Neural cell (in vitro differentiated cells): ENCODE data around the gene L1CAM. TPM values are rescaled to one million over a fixed set of nuclear protein-coding genes. Genes with fewer than 3 reads are reported as not detected.
A peak's percentile ranks its signal among the peaks of the same experiment; 100 is the strongest.

Source experiments
- H2AFZ ChIP-seq: fragments of 200-600, 300-800 bp; sonication (generic), shearing (Covaris generic); 2 replicates; pipeline ENCODE4 v1.6.0; 2014; ENCODE audit warnings: low read depth, mild to moderate bottlenecking, antibody characterized with exemption, low read length, moderate library complexity
- H3F3A ChIP-seq: fragments of 200-600 bp; shearing (Covaris generic); 2 replicates; pipeline ENCODE4 v1.6.1; 2016; ENCODE audit warnings: mild to moderate bottlenecking, moderate library complexity, mixed read lengths, antibody characterized with exemption, low read length; ENCODE audit not compliant: insufficient read depth, poor library complexity, severe bottlenecking
- H3K27ac ChIP-seq: fragments of 200-600, 300-800 bp; sonication (generic), shearing (Covaris generic); 2 replicates; pipeline ENCODE4 v1.5.1; 2014; ENCODE audit warnings: mild to moderate bottlenecking, low read length, moderate library complexity
- H3K27me3 ChIP-seq: fragments of 300-800, 200-600 bp; sonication (generic), shearing (Covaris generic); 2 replicates; pipeline ENCODE4 v1.6.0; 2014; ENCODE audit warnings: mild to moderate bottlenecking, low read depth, low read length, moderate library complexity; ENCODE audit not compliant: insufficient read depth
- H3K36me3 ChIP-seq: fragments of 300-800, 200-600 bp; sonication (generic), shearing (Covaris generic); 2 replicates; pipeline ENCODE4 v1.5.1; 2014; ENCODE audit warnings: mild to moderate bottlenecking, antibody characterized with exemption, low read length, moderate library complexity; ENCODE audit not compliant: insufficient read depth
- H3K4me2 ChIP-seq: fragments of 300-800, 200-600 bp; sonication (generic), shearing (Covaris generic); 2 replicates; pipeline ENCODE4 v1.6.0; 2014; ENCODE audit warnings: mild to moderate bottlenecking, low read length
- H3K4me3 ChIP-seq: fragments of 300-800, 200-600 bp; sonication (generic), shearing (Covaris generic); 2 replicates; pipeline ENCODE4 v1.5.1; 2014; ENCODE audit warnings: mild to moderate bottlenecking, low read length, moderate library complexity
- H3K79me2 ChIP-seq: fragments of 200-600 bp; shearing (Covaris generic); replicated peaks from 2 replicates; pipeline ENCODE4 v1.6.0; 2014; ENCODE audit warnings: mild to moderate bottlenecking, low read length, moderate library complexity; ENCODE audit not compliant: insufficient read depth
- H3K9ac ChIP-seq: fragments of 300-800, 200-600 bp; sonication (generic), shearing (Covaris generic); 2 replicates; pipeline ENCODE4 v1.6.1; 2016; ENCODE audit warnings: mild to moderate bottlenecking, low read length, mixed read lengths
- H3K9me2 ChIP-seq: fragments of 200-600 bp; shearing (Covaris generic); 2 replicates; pipeline ENCODE4 v1.6.1; 2016; ENCODE audit warnings: mild to moderate bottlenecking, low read length, mixed read lengths; ENCODE audit not compliant: insufficient read depth
- H3K9me3 ChIP-seq: fragments of 200-600, 300-800 bp; sonication (generic), shearing (Covaris generic); 2 replicates; pipeline ENCODE4 v1.6.1; 2016; ENCODE audit warnings: mild to moderate bottlenecking, mixed run types, low read length, moderate library complexity, mixed read lengths
- H4K20me1 ChIP-seq: fragments of 200-600 bp; shearing (Covaris generic); 2 replicates; pipeline ENCODE4 v1.6.1; 2016; ENCODE audit warnings: mild to moderate bottlenecking, mixed run types; ENCODE audit not compliant: insufficient read depth
- EP300 ChIP-seq: fragments of 450-650 bp; conservative IDR thresholded peaks from 2 replicates; pipeline ENCODE4 v1.6.1; 2014; ENCODE audit warnings: antibody characterized with exemption, mild to moderate bottlenecking, moderate library complexity; ENCODE audit not compliant: poor library complexity, severe bottlenecking
- EZH2 ChIP-seq: fragments of 200-600, 300-800 bp; shearing (Covaris generic), sonication (generic); IDR thresholded peaks from 2 replicates; pipeline ENCODE4 v1.6.1; 2014; ENCODE audit warnings: antibody characterized with exemption, low read length, borderline replicate concordance, mild to moderate bottlenecking; ENCODE audit not compliant: insufficient read depth, poor library complexity, severe bottlenecking
- MXI1 ChIP-seq: fragments of 450-650 bp; conservative IDR thresholded peaks from 2 replicates; pipeline ENCODE4 v1.6.1; 2014; ENCODE audit warnings: antibody characterized with exemption, mild to moderate bottlenecking; ENCODE audit not compliant: poor library complexity, severe bottlenecking
- POLR2AphosphoS5 ChIP-seq: IDR thresholded peaks from 2 replicates; pipeline ENCODE4 v1.6.1; 2012
- RAD21 ChIP-seq: fragments of 450-650 bp; conservative IDR thresholded peaks from 2 replicates; pipeline ENCODE4 v1.6.1; 2014; ENCODE audit warnings: antibody characterized with exemption, mild to moderate bottlenecking, moderate library complexity
- REST ChIP-seq: IDR thresholded peaks from 2 replicates; pipeline ENCODE4 v1.6.1; 2012; ENCODE audit warnings: borderline replicate concordance
- SMC3 ChIP-seq: fragments of 450-650 bp; conservative IDR thresholded peaks from 2 replicates; pipeline ENCODE4 v1.6.1; 2014; ENCODE audit warnings: antibody characterized with exemption, mild to moderate bottlenecking, moderate library complexity; ENCODE audit not compliant: poor library complexity
- TAF1 ChIP-seq: IDR thresholded peaks from 2 replicates; pipeline ENCODE4 v1.6.1; 2012; ENCODE audit warnings: low read depth
- polyA plus RNA-seq: library from polyadenylated mRNA; depleted of rRNA; stranded (reverse); fragments of >200 nt; gene quantifications from 2 replicates; pipeline ENCODE4 v1.2.3, GENCODE V29; 2014
- TF ChIP-seq, protein P1 (sequence below): fragments of 450-650 bp; IDR thresholded peaks from 2 replicates; pipeline ENCODE4 v1.5.1; 2014; ENCODE audit warnings: antibody characterized with exemption, mild to moderate bottlenecking, moderate library complexity; ENCODE audit not compliant: poor library complexity, severe bottlenecking

Gene L1CAM
- polyA plus RNA-seq, 1 donor from 2014 or later: 88.0 TPM

DNA sequence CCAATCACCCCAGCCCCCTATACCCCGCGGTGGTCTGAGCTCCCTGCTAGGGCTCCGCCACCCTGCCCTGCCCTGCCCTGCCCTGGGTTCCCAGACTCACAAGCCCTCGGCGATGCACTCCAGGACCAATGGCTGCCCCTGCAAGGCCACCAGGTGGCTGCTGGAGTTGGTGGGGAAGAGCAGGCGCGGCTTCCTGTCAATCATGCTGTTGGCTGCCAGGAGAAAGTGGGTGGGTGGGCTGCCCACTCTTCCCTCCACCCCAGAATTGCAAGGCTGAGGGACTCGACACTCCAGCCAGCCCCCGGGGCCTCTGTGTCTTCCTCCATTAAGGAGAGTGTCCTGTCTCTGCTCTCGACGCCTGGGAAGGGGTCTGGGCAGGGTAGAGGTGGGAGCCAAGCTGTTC lies 15.7 kb downstream of the L1CAM start:
- Histone ChIP-seq H3K4me3 (peak overlapping the region; percentile 39), H2AFZ (no peak overlapping the region), H3K27ac (peak overlapping the region; percentile 91), H3K79me2 (peaks cover 22% of the 10 kb centered on the region), H3F3A (no peaks in the 10 kb centered on the region), H3K4me2 (no peak overlapping the region), H3K9me3 (no peaks in the 10 kb centered on the region), H3K36me3 (no peaks in the 10 kb centered on the region), H3K27me3 (no peaks in the 10 kb centered on the region), H4K20me1 (no peaks in the 10 kb centered on the region), H3K9ac (peak overlapping the region; percentile 44), H3K9me2 (no peaks in the 10 kb centered on the region)
- TF ChIP-seq SMC3 (no peak), POLR2AphosphoS5 (peak; percentile 4)

DNA sequence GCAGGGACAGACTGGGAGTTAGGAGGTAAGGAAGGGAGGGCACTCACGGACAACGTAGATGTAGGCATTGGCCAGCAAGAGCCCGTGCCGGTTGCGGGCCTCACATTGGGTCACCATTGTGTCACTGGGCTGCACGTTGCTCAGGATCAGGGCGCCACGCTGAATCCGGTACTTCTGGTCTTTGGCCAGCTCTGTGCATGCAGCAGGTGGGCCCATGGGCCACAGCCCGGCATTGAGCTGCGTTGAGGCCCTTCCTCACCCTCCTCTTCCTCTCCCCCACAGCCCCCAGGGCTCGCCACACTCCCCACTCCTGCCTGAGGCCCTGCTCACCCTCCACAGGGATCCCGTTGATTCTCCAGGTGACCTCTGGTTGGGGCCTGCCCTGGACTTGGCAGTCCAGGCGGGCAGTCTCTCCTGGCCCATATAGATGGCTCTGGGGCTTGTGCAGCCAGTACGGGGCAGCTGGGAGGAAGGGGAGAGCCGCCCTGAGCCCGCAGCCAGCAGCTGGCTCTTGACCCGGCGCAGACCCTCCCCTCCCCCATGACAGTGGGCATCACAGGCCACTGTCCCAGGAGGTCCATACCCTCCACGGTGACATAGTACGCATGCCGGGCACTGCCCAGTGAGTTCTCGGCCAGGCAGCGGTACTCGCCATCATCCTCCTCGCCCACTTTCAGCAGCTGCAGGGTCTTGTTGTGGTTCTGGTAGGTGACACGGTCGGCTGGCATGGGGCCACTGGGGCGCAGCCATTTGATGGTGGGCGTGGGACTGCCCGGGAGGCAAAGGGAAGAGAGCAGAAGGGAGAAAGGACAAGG lies 16.3 kb downstream of the L1CAM start:
- no peak overlapping the region for H2AFZ ChIP-seq
- H3F3A ChIP-seq: no peaks in the 10 kb centered on the region
- no peaks in the 10 kb centered on the region for H3K36me3 ChIP-seq
- H3K9me3 ChIP-seq: no peaks in the 10 kb centered on the region
- H3K4me2 ChIP-seq: no peak overlapping the region
- no peak overlapping the region for H3K4me3 ChIP-seq
- no peaks in the 10 kb centered on the region for H3K9me2 ChIP-seq
- no peak for TF ChIP-seq SMC3
- no peak for TF ChIP-seq RAD21
- TF ChIP-seq REST: no peak
- TF ChIP-seq POLR2AphosphoS5: no peak
- TF ChIP-seq TAF1: no peak
- TF ChIP-seq MXI1: no peak
- TF ChIP-seq EP300: no peak
- TF ChIP-seq, protein P1, sequence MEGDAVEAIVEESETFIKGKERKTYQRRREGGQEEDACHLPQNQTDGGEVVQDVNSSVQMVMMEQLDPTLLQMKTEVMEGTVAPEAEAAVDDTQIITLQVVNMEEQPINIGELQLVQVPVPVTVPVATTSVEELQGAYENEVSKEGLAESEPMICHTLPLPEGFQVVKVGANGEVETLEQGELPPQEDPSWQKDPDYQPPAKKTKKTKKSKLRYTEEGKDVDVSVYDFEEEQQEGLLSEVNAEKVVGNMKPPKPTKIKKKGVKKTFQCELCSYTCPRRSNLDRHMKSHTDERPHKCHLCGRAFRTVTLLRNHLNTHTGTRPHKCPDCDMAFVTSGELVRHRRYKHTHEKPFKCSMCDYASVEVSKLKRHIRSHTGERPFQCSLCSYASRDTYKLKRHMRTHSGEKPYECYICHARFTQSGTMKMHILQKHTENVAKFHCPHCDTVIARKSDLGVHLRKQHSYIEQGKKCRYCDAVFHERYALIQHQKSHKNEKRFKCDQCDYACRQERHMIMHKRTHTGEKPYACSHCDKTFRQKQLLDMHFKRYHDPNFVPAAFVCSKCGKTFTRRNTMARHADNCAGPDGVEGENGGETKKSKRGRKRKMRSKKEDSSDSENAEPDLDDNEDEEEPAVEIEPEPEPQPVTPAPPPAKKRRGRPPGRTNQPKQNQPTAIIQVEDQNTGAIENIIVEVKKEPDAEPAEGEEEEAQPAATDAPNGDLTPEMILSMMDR: no peak
- TF ChIP-seq EZH2: no peak
- peaks cover 16% of the 10 kb centered on the region for H3K79me2 ChIP-seq
- no peaks in the 10 kb centered on the region for H3K27me3 ChIP-seq
- H4K20me1 ChIP-seq: no peaks in the 10 kb centered on the region
- H3K27ac ChIP-seq: no peak overlapping the region
- H3K9ac ChIP-seq: no peak overlapping the region
